Adrenal gland (tissue), 5 donors: ENCODE results near the gene COL18A1.

Experiments
- CTCF ChIP-seq, 6 experiments: fragments of 450-650 bp in 4 of 6; fragments of 200-600 bp in 2 of 6; sonication (generic) in 1 of 6; IDR thresholded peaks; 1 replicate in 5 of 6; 2 replicates in 1 of 6; pipeline versions ENCODE4 v1.5.1 to v1.8.0; 2016 to 2021; ENCODE audit warnings: antibody characterized with exemption in 6 of 6, mild to moderate bottlenecking in 2 of 6, moderate library complexity in 1 of 6
- POLR2A ChIP-seq, 2 donors: fragments of 450-650 bp; IDR thresholded peaks; one replicate each; pipeline ENCODE4 v1.6.1; 2017; ENCODE audit warnings: antibody characterized with exemption in 2 of 2, mild to moderate bottlenecking in 2 of 2, moderate library complexity in 1 of 2
- donor health status: DM: no; HTN: no; CAD: no.

- TF ChIP-seq CTCF (IDR thresholded peaks at IDR 0.05): no peak
- TF ChIP-seq POLR2A (IDR thresholded peaks at IDR 0.05): no peak
Measured at GRCh38 chr21:45482899-45483821, 78.2 kb downstream of the COL18A1 start.
